Cardiac muscle cell (in vitro differentiated cells and primary cell): ENCODE results near the gene AGFG2. TPM values are rescaled to one million over a fixed set of nuclear protein-coding genes. Genes with fewer than 3 reads are reported as not detected.
"Not testable (repeated sequence)": the region's sequence is repeated elsewhere in the genome, so short reads cannot be mapped to it uniquely, and the experiment has no call there.

Source experiments
- DNase-seq, 2 donors: peaks; one replicate each; pipeline versions ENCODE4 v3.0.0 to v3.0.0-alpha.2; 2010 to 2017; ENCODE audit warnings: low read depth in 1 of 2, low spot score in 1 of 2
- H3K27ac ChIP-seq: fragments of 200-600 bp; sonication (generic); 2 replicates; pipeline ENCODE4 v1.5.1; 2016
- H3K27me3 ChIP-seq: fragments of 200-600 bp; sonication (generic); 2 replicates; pipeline ENCODE4 v1.6.0; 2016; ENCODE audit warnings: control low read depth
- H3K36me3 ChIP-seq: fragments of 200-600 bp; sonication (generic); 2 replicates; pipeline ENCODE4 v1.5.1; 2016; ENCODE audit warnings: control low read depth
- H3K4me1 ChIP-seq: fragments of 200-600 bp; sonication (generic); 2 replicates; pipeline ENCODE4 v1.8.1; 2017; ENCODE audit warnings: low read depth, mild to moderate bottlenecking, mixed run types
- H3K4me3 ChIP-seq: fragments of 200-600 bp; sonication (generic); 2 replicates; pipeline ENCODE4 v1.5.1; 2016; ENCODE audit warnings: mild to moderate bottlenecking
- H3K9me3 ChIP-seq: fragments of 200-600 bp; sonication (generic); 2 replicates; pipeline ENCODE4 v1.5.1; 2017; ENCODE audit warnings: low read depth, mild to moderate bottlenecking, control low read depth
- CTCF ChIP-seq: IDR thresholded peaks from 2 replicates; pipeline ENCODE4 v1.5.1; 2012; ENCODE audit warnings: low read depth, mild to moderate bottlenecking, low read length
- polyA plus RNA-seq: library from polyadenylated mRNA; unstranded; fragments of >200 nt; fragmentation: Nextera tagmentation; extraction: Ambion mirVana; gene quantifications from 2 replicates; pipeline ENCODE4 v1.2.1, GENCODE V29; 2016
- total RNA-seq: library from RNA; depleted of rRNA; stranded (reverse); fragments of >200 nt; gene quantifications from 2 replicates; pipeline ENCODE4 v1.2.3, GENCODE V29; 2016

The AGFG2 gene
- total and polyA plus RNA-seq, 2 experiments from 2014 or later = 17.0 to 21.7 TPM

GRCh38 chr7:100516135-100516812, 22.7 kb upstream of the AGFG2 start:
- Histone ChIP-seq H3K4me3 (no peak overlapping the region), H3K4me1 (no peaks in the 10 kb centered on the region), H3K27me3 (no peaks in the 10 kb centered on the region), H3K9me3 (no peaks in the 10 kb centered on the region), H3K36me3 (no peaks in the 10 kb centered on the region), H3K27ac (no peak overlapping the region)
- TF ChIP-seq CTCF = no peak
- DNase-seq = peak in 1 of 2 donors; percentile 97

- Histone ChIP-seq H3K27me3 (no peaks in the 10 kb centered on the region), H3K27ac (no peak overlapping the region), H3K36me3 (no peaks in the 10 kb centered on the region), H3K9me3 (no peaks in the 10 kb centered on the region), H3K4me1 (no peaks in the 10 kb centered on the region), H3K4me3 (no peak overlapping the region)
- no peak for TF ChIP-seq CTCF
- no peak for DNase-seq
These were observed 21.7 kb upstream of the AGFG2 start for GRCh38 chr7:100517305-100517704.

DNA sequence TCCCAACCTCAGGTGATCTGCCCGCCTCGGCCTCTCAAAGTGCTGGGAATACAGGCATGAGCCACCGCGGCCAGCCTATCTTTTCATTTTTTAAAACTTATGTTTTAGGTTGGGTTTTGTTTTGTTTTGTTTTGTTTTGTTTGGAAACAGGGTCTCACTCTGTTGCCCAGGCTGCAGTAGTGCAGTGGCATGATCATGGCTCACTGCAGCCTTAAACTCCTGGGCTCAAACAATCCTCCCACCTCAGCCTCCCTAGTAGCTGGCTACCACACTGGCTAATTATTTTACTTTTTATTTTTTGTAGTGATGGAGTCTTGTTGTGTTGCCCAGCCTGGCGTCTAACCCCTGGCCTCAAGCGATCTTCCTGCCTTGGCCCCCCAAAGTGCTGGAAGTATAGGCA, 19.4 kb upstream of the AGFG2 start:
- H3K27ac ChIP-seq = no peak overlapping the region
- no peaks in the 10 kb centered on the region for H3K36me3 ChIP-seq

GRCh38 chr7:100520138-100520537, 18.9 kb upstream of the AGFG2 start:
- no peak for DNase-seq
- TF ChIP-seq CTCF = no peak
- Histone ChIP-seq H3K4me3 (no peak overlapping the region), H3K27me3 (no peaks in the 10 kb centered on the region), H3K27ac (no peak overlapping the region), H3K36me3 (no peaks in the 10 kb centered on the region), H3K9me3 (no peaks in the 10 kb centered on the region), H3K4me1 (no peaks in the 10 kb centered on the region)

More for the DNA sequence above, 19.4 kb upstream of the AGFG2 start:
- Histone ChIP-seq H3K4me1 (no peaks in the 10 kb centered on the region), H3K27me3 (no peaks in the 10 kb centered on the region), H3K4me3 (no peak overlapping the region), H3K9me3 (no peaks in the 10 kb centered on the region)
- TF ChIP-seq CTCF = no peak
- no peak for DNase-seq

- H3K4me1 ChIP-seq = no peaks in the 10 kb centered on the region
- H3K27ac ChIP-seq = no peak overlapping the region
- no peaks in the 10 kb centered on the region for H3K9me3 ChIP-seq
- no peaks in the 10 kb centered on the region for H3K27me3 ChIP-seq
- TF ChIP-seq CTCF = no peak
- no peaks in the 10 kb centered on the region for H3K36me3 ChIP-seq
- no peak for DNase-seq
- H3K4me3 ChIP-seq = no peak overlapping the region
These were observed 17.9 kb upstream of the AGFG2 start for GRCh38 chr7:100521076-100521475.

GRCh38 chr7:100521909-100522593, 17.0 kb upstream of the AGFG2 start:
- not testable (repeated sequence) for H3K36me3 ChIP-seq, H3K27me3 ChIP-seq, H3K4me3 ChIP-seq, H3K27ac ChIP-seq, H3K9me3 ChIP-seq, H3K4me1 ChIP-seq, DNase-seq

DNA sequence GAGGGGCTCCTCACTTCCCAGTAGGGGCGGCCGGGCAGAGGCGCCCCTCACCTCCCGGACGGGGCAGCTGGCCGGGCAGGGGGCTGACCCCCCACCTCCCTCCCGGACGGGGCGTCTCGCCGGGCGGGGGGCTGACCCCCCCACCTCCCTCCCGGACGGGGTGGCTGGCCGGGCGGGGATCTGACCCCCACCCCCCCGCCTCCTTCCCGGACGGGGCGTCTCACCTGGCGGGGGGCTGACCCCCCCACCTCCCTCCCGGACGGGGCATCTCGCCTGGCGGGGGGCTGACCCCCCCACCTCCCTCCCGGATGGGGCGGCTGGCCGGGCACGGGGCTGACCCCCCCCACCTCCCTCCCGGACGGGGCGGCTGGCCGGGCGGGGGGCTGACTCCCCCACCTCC, 15.8 kb upstream of the AGFG2 start:
- H3K9me3 ChIP-seq, H3K36me3 ChIP-seq, H3K27me3 ChIP-seq, H3K4me1 ChIP-seq, H3K27ac ChIP-seq, H3K4me3 ChIP-seq, DNase-seq: not testable (repeated sequence)

GRCh38 chr7:100528108-100528866, 10.7 kb upstream of the AGFG2 start:
- not testable (repeated sequence) for H3K27ac ChIP-seq, H3K36me3 ChIP-seq, H3K4me1 ChIP-seq, H3K4me3 ChIP-seq, DNase-seq, H3K27me3 ChIP-seq, H3K9me3 ChIP-seq
